Type B pancreatic cell (in vitro differentiated cells): ENCODE results near the gene CHRNA1. TPM values are rescaled to one million over a fixed set of nuclear protein-coding genes. Genes with fewer than 3 reads are reported as not detected.
A peak's percentile ranks its signal among the peaks of the same experiment; 100 is the strongest.

Experiments
- DNase-seq: peaks from one replicate; pipeline ENCODE4 v3.0.0; 2021; ENCODE audit warnings: mixed read lengths; ENCODE audit not compliant: unreplicated experiment; ENCODE audit errors: extremely low spot score
- H3K27ac Mint-ChIP-seq: 2 replicates; pipeline ENCODE4 v1.8.0; 2021; ENCODE audit warnings: mild to moderate bottlenecking, mixed read lengths
- H3K27me3 Mint-ChIP-seq: 2 replicates; pipeline ENCODE4 v1.8.0; 2021; ENCODE audit warnings: mixed read lengths
- H3K36me3 Mint-ChIP-seq: 2 replicates; pipeline ENCODE4 v1.8.0; 2021; ENCODE audit warnings: mixed read lengths
- H3K4me1 Mint-ChIP-seq: one replicate; pipeline ENCODE4 v1.8.0; 2021; ENCODE audit warnings: mixed read lengths; ENCODE audit not compliant: unreplicated experiment
- H3K4me3 Mint-ChIP-seq: 2 replicates; pipeline ENCODE4 v1.8.0; 2021; ENCODE audit warnings: mild to moderate bottlenecking, mixed read lengths
- H3K9me3 Mint-ChIP-seq: 2 replicates; pipeline ENCODE4 v1.8.0; 2021; ENCODE audit warnings: mixed read lengths
- CTCF ChIP-seq: fragments of 200-600 bp; sonication (generic); conservative IDR thresholded peaks from 2 replicates; pipeline ENCODE4 v1.5.0; 2021; ENCODE audit warnings: antibody characterized with exemption, mild to moderate bottlenecking
- total RNA-seq: library from RNA; stranded (reverse); gene quantifications from 2 replicates; pipeline ENCODE4 v1.2.1, GENCODE V29; 2021; ENCODE audit warnings: low replicate concordance

CHRNA1 gene
- total RNA-seq, 1 donor from 2014 or later = 1.1 TPM

DNA sequence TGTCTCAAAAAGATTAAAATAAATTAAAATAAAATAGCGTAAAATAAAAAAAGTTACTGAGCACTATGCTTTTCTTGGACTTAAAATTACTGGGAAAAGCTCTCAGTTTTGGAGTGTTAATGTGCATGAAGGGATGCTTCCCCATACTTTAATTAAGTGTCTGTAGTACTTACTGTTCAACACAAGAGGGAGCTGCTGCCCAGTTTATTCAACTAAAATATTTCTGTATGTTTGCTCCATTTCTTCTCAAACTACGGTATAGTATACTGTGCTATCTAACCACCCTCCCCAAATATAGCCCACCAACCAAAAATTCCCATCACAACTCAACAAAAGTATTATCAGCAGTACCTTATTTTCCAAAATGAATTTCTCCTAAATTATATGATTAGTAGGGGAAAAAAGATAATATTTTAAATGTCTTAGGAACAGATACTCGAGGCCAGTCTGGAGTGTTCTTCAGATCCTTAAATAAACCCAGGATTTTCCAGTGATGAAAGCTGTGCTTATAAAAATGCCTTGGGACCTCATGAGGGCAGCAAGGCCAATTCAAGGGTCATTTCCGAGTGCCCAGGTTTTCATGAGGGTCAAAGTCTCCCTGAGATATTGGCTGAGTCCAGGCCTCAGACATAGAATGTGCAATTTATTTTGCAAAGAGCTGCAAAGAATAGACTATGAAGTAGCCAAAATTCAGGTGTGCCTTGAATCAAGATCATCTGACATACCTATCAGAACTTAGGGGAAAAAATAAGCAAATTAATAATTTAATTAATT, 64.1 kb downstream of the CHRNA1 start:
- Mint-ChIP-seq H3K4me1 (peaks cover 8% of the 10 kb centered on the region), H3K36me3 (no peaks in the 10 kb centered on the region), H3K27me3 (peaks cover 27% of the 10 kb centered on the region), H3K9me3 (no peaks in the 10 kb centered on the region), H3K4me3 (no peak overlapping the region), H3K27ac (no peak overlapping the region)
- DNase-seq = no peak
- TF ChIP-seq CTCF = peak; percentile 89

Other genes starting within 250 kb of the CHRNA1 start
- gene WIPF1, start 166.7 kb downstream of the CHRNA1 start, total RNA-seq = 7.0 and 19.2 TPM in 2 replicates
- 11.6 and 24.0 TPM in 2 replicates for gene CHN1, start 240.9 kb upstream of the CHRNA1 start, total RNA-seq